ENCODE measurements around the gene MYH1.
"Not testable (repeated sequence)": the region's sequence is repeated elsewhere in the genome, so short reads cannot be mapped to it uniquely, and the experiment has no call there.

Gene MYH1

DNA sequence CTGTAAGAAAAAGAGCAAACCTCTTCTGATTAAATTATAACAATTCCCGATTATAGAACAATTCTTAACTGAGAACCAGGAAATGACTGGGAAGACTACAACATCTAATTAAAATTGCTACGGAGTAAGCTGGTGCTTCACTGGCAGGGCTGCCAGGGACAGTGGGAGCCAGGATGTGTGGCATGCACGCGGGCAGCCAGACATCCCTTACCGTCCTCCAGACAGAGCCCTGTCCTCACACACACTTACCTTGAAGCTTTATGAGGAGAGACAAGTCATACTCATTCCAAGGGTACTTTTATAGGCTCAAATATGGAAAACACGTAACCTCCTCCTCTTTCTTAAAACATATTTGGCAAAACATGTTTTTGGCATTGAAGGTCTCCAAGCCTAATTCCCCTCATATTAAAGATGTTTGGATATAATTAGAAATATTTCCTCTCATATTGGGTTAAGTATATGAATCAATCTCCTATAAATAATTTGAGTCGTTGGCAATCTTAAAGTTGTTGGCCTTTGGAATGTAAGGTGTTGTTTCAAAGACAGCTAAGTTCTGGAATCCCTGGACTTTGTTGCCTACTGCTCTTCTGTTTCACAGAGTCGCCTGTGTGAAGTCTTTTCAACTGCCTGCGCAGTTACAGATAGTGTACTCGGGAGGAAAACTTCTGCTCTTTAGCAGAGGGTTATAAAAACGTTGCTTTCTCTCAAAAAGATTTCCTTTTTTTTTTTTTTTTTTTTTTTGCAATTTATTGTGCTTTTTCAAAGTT is at the start of gene MYH1:
Gene MYH1 (minus strand): TSS at position 272 of the 767 bp plus-strand sequence. CDS start 1,900 bp downstream, outside the sequence.
- no peak for DNase-seq

DNA sequence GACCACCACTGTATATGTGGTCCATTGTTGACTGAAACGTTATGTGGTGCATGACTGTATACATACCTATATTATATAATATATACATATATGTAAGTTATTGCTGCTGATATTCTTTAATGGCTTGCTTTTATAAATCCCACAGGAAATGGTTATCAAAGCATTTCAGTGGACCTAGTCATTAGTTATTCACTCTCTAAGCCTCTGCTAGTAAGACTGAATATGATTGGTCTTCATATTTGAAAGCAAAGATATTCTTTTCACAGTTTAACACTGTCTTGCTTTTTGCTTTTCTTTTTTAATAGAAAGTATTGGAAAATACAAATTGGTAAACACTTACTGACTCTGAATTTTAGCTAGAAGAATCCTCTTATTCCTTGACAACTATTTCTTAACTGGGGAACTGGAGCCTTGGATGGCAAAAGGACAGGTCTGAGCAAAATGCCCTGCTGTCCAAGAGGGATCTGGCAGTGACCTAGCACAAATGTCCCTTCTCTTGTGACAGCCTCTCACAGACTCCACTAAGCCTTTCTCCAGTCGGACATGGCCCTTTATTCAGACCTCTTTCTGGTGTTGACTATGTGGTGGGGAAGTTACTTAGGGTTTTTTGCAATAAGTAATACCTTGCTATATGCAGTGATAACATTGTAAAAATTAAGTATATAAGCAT is 45.8 kb upstream of the MYH1 start:
- DNase-seq = no peak

DNA sequence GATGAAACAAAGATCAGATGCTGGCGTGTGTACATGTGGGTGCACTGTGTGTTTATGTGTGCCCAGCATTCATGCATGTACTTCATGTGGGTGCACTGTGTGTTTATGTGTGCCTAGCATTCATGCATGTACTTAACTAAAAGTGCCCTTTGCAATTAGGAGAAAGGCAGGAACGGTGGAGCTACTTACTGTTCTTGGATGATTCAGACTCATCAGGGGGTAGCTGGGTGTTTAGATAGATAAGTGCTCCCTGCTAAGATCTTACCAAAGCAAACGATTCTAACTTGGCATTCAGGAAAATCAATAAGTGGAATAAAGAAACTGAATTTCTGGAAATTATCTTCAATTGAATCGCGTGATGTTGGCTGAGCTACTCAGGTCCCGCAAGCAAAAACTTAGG is 39.7 kb upstream of the MYH1 start:
- no peak for DNase-seq

DNA sequence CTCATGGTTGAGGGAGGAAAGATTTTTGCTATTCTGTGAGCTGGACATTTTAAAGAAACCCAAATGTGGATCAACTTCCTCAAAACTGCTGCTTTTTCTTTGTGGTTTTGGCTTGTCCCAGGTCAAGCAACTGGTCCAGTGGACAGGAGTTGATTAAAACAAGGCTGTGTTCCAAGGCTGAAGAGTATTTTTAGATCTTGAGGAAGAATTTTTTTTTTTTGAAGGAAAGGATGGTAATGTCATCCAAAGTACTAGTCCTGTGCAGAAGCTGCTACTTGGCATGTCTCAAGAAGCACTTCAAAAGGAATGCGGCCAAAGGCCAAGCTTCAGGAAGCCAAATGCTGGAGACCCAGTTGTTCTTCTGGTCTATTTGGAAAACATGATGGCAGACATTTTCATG is 39.1 kb upstream of the MYH1 start:
- no peak for DNase-seq

DNA sequence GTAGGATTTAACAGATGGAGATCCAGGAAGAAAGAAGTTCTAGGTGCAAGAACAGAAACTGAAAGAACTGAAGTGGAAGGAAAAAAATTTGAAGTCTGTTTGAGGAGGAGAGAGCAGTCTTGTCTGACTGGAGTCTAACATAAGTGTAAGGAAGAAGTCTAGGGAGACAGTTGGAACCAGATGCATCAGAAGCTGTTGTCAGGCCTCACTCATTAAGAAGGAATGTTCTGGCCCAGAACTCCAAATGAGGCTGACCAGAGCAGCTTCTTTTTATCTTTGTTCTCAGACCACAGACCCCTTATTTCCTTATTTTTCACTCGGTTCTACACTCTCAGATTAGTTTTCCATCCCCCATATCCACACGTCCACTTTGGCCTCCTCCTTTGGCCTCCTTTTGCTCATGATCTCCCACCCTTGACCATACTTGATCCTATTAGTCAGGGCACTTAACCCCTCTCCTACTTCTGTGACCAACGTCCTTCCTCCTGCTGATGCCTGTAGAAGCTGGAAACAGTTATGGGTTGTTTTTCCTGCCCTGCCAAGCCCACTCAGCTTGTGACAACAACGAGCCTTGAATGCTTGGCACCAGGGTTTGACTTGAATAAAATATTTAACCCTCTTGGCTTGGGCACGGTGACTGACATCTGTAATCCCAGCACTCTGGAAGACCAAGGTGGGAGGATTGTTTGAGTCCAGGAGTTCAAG is 38.1 kb upstream of the MYH1 start:
- no peak for DNase-seq

DNA sequence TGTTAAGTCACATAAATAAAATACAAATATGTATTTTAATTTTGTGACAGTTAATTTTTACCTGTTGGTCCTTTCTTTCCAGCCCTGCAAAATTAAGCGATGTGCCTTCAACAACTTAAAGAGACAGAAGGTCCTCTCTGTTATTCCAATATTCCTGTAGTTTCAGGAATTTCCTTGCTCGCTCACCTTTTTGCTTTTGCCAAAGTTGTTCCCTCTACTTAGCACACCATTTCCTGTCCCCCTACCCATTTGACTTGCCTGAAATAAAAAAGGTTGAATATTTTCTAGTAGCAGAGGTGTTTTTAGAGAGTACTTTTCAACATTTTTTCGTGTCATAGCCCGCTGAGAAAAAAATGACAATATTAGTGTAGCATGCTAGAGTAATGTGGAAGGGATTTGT is 31.7 kb upstream of the MYH1 start:
- no peak for DNase-seq

DNA sequence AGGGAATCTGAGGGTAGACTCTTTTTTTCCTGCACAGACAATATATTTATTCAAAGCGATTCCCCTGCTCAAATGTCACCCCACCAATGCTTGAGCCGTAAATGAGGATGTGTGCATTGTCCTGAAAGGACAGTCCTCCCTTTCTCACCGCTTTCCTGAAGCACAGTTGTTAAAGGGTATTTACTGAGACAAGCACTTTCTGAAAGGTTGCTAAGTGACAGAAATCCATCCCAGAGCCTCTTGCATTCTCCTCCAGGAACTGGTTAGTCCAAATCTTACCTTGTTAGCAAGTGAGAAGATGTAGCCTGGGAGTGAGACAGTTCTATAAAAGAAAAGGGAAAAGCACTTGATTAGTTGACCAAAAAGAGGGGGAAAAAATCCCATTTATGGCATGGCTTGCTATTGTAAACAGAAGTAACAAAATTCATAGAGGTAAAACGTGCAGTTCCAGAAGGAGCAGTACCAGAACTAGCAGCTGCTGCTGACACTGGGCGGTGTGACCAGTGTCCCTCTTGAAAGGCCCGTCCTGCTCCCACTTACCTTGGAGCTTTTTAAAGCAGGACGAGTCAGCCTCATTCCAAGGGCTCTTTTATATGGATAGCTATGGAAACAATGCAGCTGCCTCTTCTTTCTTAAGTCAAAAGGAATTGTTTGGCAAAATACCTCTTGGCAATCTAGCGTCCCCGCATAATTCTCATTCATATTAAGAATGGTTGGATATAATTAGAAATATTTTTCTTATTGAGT is 30.9 kb upstream of the MYH1 start, which contains the start of gene MYH2:
Gene MYH2 (minus strand): TSS at position 563 of the 747 bp plus-strand sequence. CDS start 1,738 bp downstream, outside the sequence.
- no peak for DNase-seq

DNA sequence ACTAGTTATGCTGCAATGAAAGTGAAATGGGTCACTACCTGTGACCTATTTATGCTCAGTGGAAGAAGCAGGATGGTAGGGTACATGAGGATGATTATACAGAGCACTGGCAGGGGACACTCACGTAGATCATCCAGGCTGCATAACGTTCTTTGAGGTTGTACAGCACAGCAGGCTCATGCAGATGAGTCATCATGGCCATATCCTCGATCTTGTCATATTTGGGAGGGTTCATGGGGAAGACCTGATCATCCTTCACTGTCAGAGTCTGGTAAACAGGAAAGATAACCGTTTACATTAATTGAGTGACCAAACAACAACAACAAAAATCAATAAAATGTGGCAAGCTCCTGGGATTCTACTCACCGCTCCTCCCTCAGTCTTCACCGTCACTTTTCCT is 29.0 kb upstream of the MYH1 start:
- no peak for DNase-seq

DNA sequence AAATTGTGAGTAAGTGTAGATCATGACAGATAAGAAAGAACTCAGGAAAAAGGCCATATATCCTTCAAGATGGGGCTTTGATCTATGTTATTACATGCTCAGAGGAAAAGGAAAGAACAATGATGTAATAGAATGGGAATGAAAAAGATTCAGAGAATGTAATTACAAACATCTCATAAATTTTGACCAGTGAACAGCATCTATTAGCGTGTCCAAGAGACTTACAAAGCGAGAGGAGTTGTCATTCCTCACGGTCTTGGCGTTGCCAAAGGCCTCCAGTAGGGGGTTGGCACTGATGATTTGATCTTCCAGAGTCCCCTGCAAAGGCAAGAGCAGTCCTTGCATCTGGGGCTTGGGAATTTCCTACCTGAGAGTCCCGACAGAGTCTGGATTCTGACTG is 25.1 kb upstream of the MYH1 start:
- DNase-seq = not testable (repeated sequence)

DNA sequence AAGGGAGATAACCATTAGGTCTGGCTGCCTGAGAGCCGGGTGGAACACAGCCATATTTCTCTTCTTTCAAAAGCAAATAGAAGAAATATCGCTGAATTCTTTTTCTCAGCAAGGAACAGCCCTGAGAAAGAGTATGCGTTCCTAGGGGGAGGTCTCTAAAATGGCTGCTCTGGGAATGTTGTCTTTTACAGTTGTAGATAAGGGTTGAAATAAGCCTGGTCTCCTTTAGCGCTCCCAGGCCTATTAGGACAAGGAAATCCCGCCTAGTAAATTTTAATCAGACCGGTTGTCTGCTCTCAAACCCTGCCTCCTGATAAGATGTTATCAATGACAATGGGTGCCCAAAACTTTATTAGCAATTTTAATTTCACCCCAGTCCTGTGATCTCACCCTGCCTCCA is 22.8 kb upstream of the MYH1 start:
- not testable (repeated sequence) for DNase-seq

DNA sequence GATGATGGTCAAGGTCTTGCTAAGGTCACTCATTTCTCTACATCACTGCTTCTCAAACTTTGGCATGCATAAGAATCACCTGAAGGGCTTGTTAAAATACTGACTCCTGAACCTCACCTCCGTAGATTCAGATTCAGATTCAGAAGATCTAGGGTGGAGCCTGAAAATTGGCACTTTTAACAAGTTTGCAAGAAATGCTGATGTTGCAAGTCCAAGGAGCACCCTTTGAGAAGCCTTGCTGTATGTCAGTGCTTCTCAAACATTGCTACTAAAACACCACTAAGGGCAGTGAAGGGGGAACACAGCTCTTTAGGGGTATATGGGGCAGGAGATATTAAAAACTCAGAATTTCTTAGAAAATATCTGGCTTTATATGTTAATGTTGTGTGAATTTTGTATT is 13.7 kb upstream of the MYH1 start:
- DNase-seq = no peak

DNA sequence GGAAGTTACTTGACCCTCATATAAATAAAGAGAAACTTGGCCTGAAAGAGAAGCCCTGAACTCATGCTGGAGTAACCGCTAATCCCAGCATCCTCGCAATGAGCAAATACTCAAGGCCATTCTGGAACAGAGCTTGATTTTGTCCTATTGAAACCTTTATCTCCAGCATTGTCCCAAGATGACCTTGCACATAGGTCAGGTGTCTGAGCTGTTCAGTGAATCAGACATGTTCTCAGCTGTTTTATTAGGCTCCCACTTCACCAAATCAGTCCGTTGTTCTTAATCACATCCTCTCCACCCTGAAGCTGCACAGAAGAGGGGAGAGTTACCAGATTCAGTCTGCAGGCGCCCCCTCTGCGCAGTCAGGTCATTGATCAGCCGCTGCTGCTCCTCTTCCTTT is 9.1 kb upstream of the MYH1 start:
- no peak for DNase-seq

DNA sequence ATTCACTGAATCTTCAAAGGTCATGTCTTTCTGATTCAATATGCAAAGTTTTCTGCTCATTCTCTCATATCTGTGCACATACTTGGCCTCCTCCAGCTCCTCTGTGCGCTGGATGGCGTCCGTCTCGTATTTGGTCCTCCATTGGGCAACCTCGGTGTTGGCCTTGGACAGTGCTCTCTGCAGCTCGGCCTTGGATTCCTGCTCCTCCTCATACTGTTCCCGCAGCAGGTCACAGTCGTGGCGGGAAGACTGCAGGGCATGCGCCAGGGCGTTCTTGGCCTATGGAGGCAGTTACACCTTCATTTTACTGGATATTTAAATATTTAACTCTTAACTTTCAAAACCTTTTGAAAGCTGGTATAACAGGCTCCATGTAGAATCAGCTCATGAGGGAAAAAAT is 8.2 kb upstream of the MYH1 start:
- no peak for DNase-seq

DNA sequence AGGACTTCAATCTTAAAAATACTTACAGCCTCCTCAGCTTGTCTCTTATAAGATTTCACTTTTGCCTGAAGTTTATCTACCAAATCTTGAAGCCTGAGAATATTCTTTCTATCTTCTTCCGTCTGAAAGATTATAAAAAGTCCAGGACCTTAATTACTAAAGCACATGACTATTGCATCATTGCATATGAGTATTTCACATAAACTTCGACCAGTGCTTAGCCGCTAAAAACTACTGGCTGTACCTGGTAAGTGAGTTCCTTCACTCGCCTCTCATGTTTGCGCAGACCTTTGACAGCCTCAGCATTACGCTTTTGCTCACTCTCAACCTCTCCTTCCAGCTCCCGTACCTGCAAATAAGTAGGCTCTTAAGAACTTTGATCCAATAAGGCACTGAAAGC is 4.7 kb upstream of the MYH1 start:
- no peak for DNase-seq

DNA sequence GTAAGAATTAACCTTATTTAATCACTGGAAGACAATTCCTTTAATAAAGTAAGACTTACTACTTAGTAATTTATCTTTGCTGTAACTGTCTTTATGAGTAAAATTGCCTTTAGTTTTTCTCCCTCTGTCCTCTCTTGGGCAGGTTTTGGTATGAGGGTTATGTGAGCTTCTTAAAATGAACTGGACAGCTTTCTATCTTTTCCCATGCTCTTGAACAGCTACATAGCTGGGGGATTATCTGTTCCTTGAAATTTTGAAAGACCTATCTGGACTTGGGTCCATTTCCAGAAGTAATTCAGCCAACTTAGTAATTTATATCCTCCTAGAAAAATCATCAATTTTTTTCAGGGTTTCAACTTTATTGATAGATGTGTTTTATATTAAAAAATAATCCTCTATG is 3.6 kb upstream of the MYH1 start:
- no peak for DNase-seq

DNA sequence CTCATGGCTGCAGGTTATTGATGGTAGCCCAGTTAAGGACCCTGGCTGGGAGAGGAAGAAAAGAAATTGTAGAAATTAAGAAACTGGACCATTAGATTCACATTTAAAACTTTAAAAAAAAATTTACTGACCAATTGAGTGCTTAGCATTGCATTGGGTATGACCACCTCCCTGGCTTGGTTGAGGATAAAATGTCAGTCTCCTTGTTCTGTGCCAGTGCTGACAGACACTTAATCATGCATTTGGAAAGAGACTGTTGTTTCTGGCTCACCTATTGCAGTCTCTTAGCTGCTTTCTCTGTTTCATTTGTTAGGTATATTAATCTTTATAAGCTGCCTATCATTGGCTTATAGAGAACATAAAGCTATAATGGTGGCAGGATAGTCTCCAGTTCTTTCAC is 1.7 kb downstream of the MYH1 start:
- no peak for DNase-seq

DNA sequence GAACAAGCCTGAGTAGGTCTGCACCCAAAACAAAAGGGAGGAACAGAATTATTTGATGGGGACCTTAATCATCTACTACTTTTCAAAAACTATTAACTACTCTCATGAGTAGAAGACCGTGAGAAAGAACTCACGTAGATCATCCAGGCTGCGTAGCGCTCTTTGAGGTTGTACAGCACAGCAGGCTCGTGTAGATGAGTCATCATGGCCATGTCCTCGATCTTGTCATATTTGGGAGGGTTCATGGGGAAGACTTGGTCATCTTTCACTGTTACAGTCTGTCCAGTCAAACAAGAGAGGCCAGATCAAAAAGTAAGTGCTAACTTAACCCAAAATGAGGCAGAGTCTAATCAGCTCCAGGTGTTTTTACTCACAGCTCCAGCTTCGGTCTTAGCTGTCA is 2.3 kb downstream of the MYH1 start:
- no peak for DNase-seq

DNA sequence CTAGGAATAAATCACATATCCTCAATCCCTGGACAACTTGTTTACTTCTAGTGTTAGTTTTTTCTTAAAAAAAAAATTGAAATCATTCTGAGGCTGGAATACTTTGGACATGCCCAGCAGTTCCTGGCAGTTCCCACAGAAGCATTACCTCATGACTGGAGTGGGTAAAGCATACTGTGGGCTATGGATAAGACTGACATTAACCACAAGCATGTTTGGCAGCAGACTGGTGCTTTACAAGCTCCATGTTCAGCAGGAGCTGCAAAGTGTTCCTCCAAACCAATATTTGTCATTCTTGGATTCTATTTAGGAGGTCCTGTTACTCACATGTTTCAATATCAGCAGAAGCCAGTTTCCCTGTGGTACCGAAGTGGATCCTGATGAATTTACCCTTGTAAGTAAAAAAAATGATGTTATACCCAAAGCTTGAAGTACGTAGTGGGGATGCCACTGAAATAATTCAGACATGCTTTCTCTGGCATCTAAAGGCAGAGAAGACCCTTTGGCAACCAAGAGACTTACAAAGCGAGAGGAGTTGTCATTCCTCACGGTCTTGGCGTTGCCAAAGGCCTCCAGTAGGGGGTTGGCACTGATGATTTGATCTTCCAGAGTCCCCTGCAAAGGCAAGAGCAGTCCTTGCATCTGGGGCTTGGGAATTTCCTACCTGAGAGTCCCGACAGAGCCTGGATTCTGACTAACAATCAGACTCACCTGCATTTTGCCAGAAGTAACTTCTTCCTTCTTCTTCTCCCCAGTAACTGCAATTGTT is 4.9 kb downstream of the MYH1 start:
- no peak for DNase-seq

DNA sequence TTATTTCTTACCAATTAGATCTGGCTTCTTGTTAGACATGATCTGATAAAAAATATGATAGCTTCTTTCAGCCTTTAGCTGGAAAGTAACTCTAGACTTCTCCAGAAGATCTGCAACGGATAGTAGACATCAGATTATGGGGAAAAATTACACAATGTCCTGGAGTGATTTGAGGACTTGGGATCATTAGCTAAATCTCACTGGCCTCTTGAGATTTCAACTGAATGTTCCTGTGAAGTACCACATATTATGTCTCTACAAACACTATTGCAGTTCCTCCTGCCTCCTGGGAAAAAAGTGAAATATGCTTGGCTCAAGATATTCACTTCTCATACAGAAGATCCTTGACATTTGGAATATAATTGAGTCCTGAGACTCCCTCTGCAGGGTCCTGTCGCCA is 5.5 kb downstream of the MYH1 start:
- DNase-seq = no peak

DNA sequence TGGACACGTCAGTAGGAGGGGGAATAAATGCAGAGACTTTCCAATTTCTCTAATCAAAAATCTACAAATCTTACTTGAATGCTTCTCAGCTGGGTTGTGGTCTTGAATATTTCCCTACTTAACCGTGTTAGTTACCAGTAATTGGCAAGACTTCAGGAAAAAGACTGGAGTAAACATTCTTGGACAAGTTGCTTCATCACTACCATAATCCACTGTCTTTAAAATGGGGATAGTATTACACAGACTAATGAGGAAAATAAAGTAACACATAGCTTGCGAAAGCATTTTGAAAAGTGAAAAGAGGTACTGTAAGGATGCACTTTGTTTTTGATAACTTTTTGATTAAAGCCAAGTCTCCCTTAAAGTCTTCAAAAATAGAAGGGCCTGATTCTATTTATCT is 18.4 kb downstream of the MYH1 start:
- no peak for DNase-seq

DNA sequence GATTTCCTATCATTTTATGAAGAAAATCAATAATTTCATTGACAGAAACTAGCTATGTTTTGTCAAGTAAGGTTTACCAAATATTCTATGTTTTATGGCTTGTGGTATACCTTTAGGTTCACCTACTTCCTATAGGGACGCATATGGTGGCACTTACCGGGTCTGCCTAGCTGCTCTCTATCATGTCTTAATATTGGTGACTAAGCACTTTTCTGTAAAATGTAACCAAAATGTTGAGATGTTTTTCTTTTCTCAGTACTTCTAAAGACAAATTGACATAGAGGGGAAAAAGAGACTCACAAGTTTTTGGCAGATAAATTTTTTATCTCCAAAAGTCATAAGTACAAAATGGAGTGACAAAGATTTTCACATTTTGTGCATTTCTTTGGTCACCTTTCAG is 26.3 kb downstream of the MYH1 start:
- no peak for DNase-seq

DNA sequence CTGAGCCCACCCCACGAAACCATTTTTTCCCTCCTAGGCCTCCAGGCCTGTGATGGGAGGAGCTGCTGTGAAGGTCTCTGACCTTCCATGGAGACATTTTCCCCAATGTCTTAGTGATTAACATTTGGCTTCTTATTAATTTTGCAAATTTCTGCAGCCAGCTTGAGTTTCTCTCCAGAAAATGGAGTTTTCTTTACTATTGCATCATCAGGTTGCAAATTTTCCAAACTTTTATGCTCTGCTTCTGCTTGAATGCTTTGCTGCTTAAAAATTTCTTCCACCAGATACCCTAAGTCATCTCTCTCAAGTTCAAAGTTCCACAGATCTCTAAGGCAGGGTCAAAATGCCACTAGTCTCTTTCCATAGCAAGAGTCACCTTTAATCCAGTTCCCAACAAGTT is 36.1 kb downstream of the MYH1 start:
- DNase-seq = no peak
